ENCODE results near the gene ENTR1.

GRCh38 chr9:136367296-136368145 lies 42.9 kb downstream of the ENTR1 start:
- no peak for TF ChIP-seq CTCF (IDR thresholded peaks at IDR 0.05; ENCODE audit: low read depth, low read length, poor library complexity, severe bottlenecking)
- no peak for TF ChIP-seq EZH2phosphoT487 (IDR thresholded peaks at IDR 0.05; ENCODE audit: borderline replicate concordance, low read length)

Measured in DOHH2 (cell line).